A673 (cell line): ENCODE results near the gene SEMA4D. TPM values are rescaled to one million over a fixed set of nuclear protein-coding genes. Genes with fewer than 3 reads are reported as not detected.

Source experiments
- BruUV-seq: library from RNA; stranded (reverse); fragments of 400-500 nt; replicated peaks from 2 replicates; lab custom pipeline; 2021; lab: Mats Ljungman, UMichigan
- CTCF ChIA-PET: fragments of 300-600 bp; sonication (Branson Sonifier 250); formaldehyde crosslinking; loops from one replicate; lab custom pipeline; 2022; ENCODE audit warnings: antibody characterized with exemption; lab: Charles Lee
- POLR2A ChIA-PET: fragments of 300-600 bp; sonication (Branson Sonifier 250); formaldehyde crosslinking; loops from one replicate; lab custom pipeline; 2022; ENCODE audit warnings: antibody characterized with exemption; ENCODE audit not compliant: low non-redundant PET; lab: Charles Lee
- DNase-seq: peaks from one replicate; pipeline ENCODE4 v3.0.0-alpha.2; 2015; ENCODE audit warnings: low spot score
- H3K27ac ChIP-seq: fragments of 200-600 bp; sonication (generic); 2 replicates; pipeline ENCODE4 v1.5.1; 2016; ENCODE audit warnings: mixed run types, low read depth, mild to moderate bottlenecking, mixed read lengths, antibody characterized with exemption, low read length; ENCODE audit not compliant: poor library complexity, severe bottlenecking
- H3K27me3 ChIP-seq: fragments of 200-600 bp; sonication (generic); replicated peaks from 2 replicates; pipeline ENCODE4 v1.6.1; 2017; ENCODE audit warnings: mixed run types, low read depth, mild to moderate bottlenecking, mixed read lengths, antibody characterized with exemption, low read length; ENCODE audit not compliant: insufficient read depth, poor library complexity
- H3K36me3 ChIP-seq: fragments of 200-600 bp; sonication (generic); 2 replicates; pipeline ENCODE4 v1.6.1; 2016; ENCODE audit warnings: mixed run types, mild to moderate bottlenecking, mixed read lengths, antibody characterized with exemption, low read length; ENCODE audit not compliant: insufficient read depth, poor library complexity, severe bottlenecking
- H3K4me1 ChIP-seq: fragments of 200-600 bp; sonication (generic); 2 replicates; pipeline ENCODE4 v1.6.1; 2017; ENCODE audit warnings: mixed run types, mild to moderate bottlenecking, mixed read lengths, antibody characterized with exemption, low read length; ENCODE audit not compliant: insufficient read depth, poor library complexity, severe bottlenecking
- H3K4me3 ChIP-seq: fragments of 200-600 bp; sonication (generic); 2 replicates; pipeline ENCODE4 v1.5.1; 2016; ENCODE audit warnings: low read depth, mixed run types, mild to moderate bottlenecking, mixed read lengths, low read length; ENCODE audit not compliant: poor library complexity, severe bottlenecking
- H3K9me3 ChIP-seq: fragments of 200-600 bp; sonication (generic); 2 replicates; pipeline ENCODE4 v1.6.1; 2016; ENCODE audit warnings: mixed run types, low read depth, mild to moderate bottlenecking, mixed read lengths, antibody characterized with exemption, low read length; ENCODE audit not compliant: poor library complexity, severe bottlenecking
- CTCF ChIP-seq: fragments of 300-800, 200-600 bp; sonication (generic); conservative IDR thresholded peaks from 2 replicates; pipeline ENCODE4 v1.5.1; 2017; ENCODE audit warnings: low read depth, mild to moderate bottlenecking, antibody characterized with exemption, low read length, moderate library complexity, mixed read lengths
- EZH2 ChIP-seq: fragments of 200-600 bp; sonication (generic); IDR thresholded peaks from 2 replicates; pipeline ENCODE4 v1.6.1; 2017; ENCODE audit warnings: borderline replicate concordance, low read depth, mild to moderate bottlenecking, mixed read lengths, antibody characterized with exemption, low read length; ENCODE audit not compliant: poor library complexity, severe bottlenecking
- intact Hi-C: fragments of 100-400 bp; cut with micrococcal nuclease; formaldehyde crosslinking; loops from one replicate; pipeline ENCODE4 v1.10.0; 2022; ENCODE audit not compliant: unreplicated experiment
- total RNA-seq: library from RNA; stranded (reverse); gene quantifications from 2 replicates; pipeline ENCODE4 v1.2.3, GENCODE V29; 2021

The SEMA4D gene
- total RNA-seq, 1 experiment from 2014 or later, result 14.2 TPM

- POLR2A ChIA-PET, result no interaction called here
- no TSS peak for BruUV-seq
- CTCF ChIA-PET, result no interaction called here
Observed at GRCh38 chr9:89526667-89527066, 28.8 kb upstream of the SEMA4D start.

GRCh38 chr9:89525446-89526374 is 27.8 kb upstream of the SEMA4D start:
- no peaks in the 10 kb centered on the region for H3K4me1 ChIP-seq
- no TSS peak for BruUV-seq
- DNase-seq, result no peak
- no peak overlapping the region for H3K27ac ChIP-seq
- TF ChIP-seq EZH2 (no peak), CTCF (no peak)
- CTCF ChIA-PET, result no interaction called here
- H3K27me3 ChIP-seq, result no peaks in the 10 kb centered on the region
- POLR2A ChIA-PET, result no interaction called here
- no peak overlapping the region for H3K4me3 ChIP-seq
- H3K36me3 ChIP-seq, result no peaks in the 10 kb centered on the region
- intact Hi-C loops, result no loop called here
- no peaks in the 10 kb centered on the region for H3K9me3 ChIP-seq

More at GRCh38 chr9:89526667-89527066, 28.8 kb upstream of the SEMA4D start:
- Histone ChIP-seq H3K9me3 (no peaks in the 10 kb centered on the region), H3K27me3 (no peaks in the 10 kb centered on the region), H3K4me1 (no peaks in the 10 kb centered on the region), H3K36me3 (no peaks in the 10 kb centered on the region), H3K27ac (no peak overlapping the region), H3K4me3 (no peak overlapping the region)
- DNase-seq, result no peak
- TF ChIP-seq EZH2 (no peak), CTCF (no peak)
- intact Hi-C loops, result no loop called here

- H3K4me3 ChIP-seq, result no peak overlapping the region
- no peaks in the 10 kb centered on the region for H3K4me1 ChIP-seq
- H3K27me3 ChIP-seq, result no peaks in the 10 kb centered on the region
- POLR2A ChIA-PET, result no interaction called here
- no peaks in the 10 kb centered on the region for H3K36me3 ChIP-seq
- no peak for DNase-seq
- TF ChIP-seq EZH2, result no peak
- no peak for TF ChIP-seq CTCF
- BruUV-seq, result no TSS peak
- CTCF ChIA-PET, result no interaction called here
- H3K27ac ChIP-seq, result no peak overlapping the region
- no peaks in the 10 kb centered on the region for H3K9me3 ChIP-seq
- intact Hi-C loops, result no loop called here
Observed at GRCh38 chr9:89524963-89525362, 27.1 kb upstream of the SEMA4D start.
